WTC11 (cell line): ENCODE results near the gene SMIM1. TPM values are rescaled to one million over a fixed set of nuclear protein-coding genes. Genes with fewer than 3 reads are reported as not detected.

Source experiments
- ATAC-seq: fragments of 200-7000 bp; cut with Tn5 transposase; 2 replicates; pipeline ENCODE4 v1.10.0; 2021; ENCODE audit warnings: mild to moderate bottlenecking, moderate library complexity
- CTCF ChIA-PET: fragments of 300-600 bp; sonication (Branson Sonifier 250); formaldehyde crosslinking; loops from one replicate; lab custom pipeline; 2021; ENCODE audit warnings: antibody characterized with exemption; lab: Charles Lee
- POLR2A ChIA-PET: fragments of 350-600 bp; sonication (Branson Sonifier 250); formaldehyde crosslinking; loops from one replicate; lab custom pipeline; 2021; ENCODE audit warnings: antibody characterized with exemption; lab: Charles Lee
- DNase-seq: peaks from one replicate; pipeline ENCODE4 v3.0.0; 2021; ENCODE audit warnings: low spot score
- H3K27ac Mint-ChIP-seq: 2 replicates; pipeline ENCODE4 v1.8.0; 2021; ENCODE audit warnings: mixed read lengths
- H3K27me3 Mint-ChIP-seq: 2 replicates; pipeline ENCODE4 v1.8.0; 2021; ENCODE audit warnings: low read depth, mild to moderate bottlenecking, moderate library complexity, mixed read lengths
- H3K36me3 Mint-ChIP-seq: 2 replicates; pipeline ENCODE4 v1.8.0; 2021; ENCODE audit warnings: mixed read lengths
- H3K4me1 Mint-ChIP-seq: 2 replicates; pipeline ENCODE4 v1.8.0; 2022; ENCODE audit warnings: mixed read lengths
- H3K4me3 Mint-ChIP-seq: 2 replicates; pipeline ENCODE4 v1.8.0; 2021; ENCODE audit warnings: mild to moderate bottlenecking, moderate library complexity, mixed read lengths
- H3K9me3 Mint-ChIP-seq: 2 replicates; pipeline ENCODE4 v1.8.0; 2021; ENCODE audit warnings: mixed read lengths
- AFF4 ChIP-seq: sonication (generic); formaldehyde crosslinking; IDR thresholded peaks from 2 replicates; pipeline ENCODE4 v1.8.1; 2023; ENCODE audit warnings: mild to moderate bottlenecking, missing genetic modification reagents, borderline replicate concordance
- ATF1 ChIP-seq: sonication (generic); formaldehyde crosslinking; IDR thresholded peaks from 2 replicates; pipeline ENCODE4 v1.8.1; 2023; ENCODE audit warnings: mild to moderate bottlenecking, moderate library complexity, missing genetic modification reagents
- CTCF ChIP-seq: fragments of 200-600 bp; IDR thresholded peaks from 2 replicates; pipeline ENCODE4 v1.8.0; 2022; ENCODE audit warnings: antibody characterized with exemption
- ERG ChIP-seq: fragments of 250-450 bp; sonication (Bioruptor Pico); IDR thresholded peaks from 2 replicates; pipeline ENCODE4 v1.8.0; 2021; ENCODE audit warnings: mild to moderate bottlenecking
- ETV6 ChIP-seq: sonication (generic); formaldehyde crosslinking; IDR thresholded peaks from 2 replicates; pipeline ENCODE4 v1.8.1; 2022; ENCODE audit warnings: mild to moderate bottlenecking, missing genetic modification reagents
- FOXP4 ChIP-seq: sonication (generic); formaldehyde crosslinking; IDR thresholded peaks from 2 replicates; pipeline ENCODE4 v1.8.0; 2022; ENCODE audit warnings: mild to moderate bottlenecking, missing genetic modification reagents
- HMGXB4 ChIP-seq: sonication (generic); formaldehyde crosslinking; IDR thresholded peaks from 2 replicates; pipeline ENCODE4 v1.8.1; 2023; ENCODE audit warnings: mild to moderate bottlenecking, moderate library complexity, missing genetic modification reagents
- IRF1 ChIP-seq: sonication (generic); formaldehyde crosslinking; IDR thresholded peaks from 2 replicates; pipeline ENCODE4 v1.8.0; 2023; ENCODE audit warnings: missing genetic modification reagents
- MAX ChIP-seq: sonication (generic); formaldehyde crosslinking; IDR thresholded peaks from 2 replicates; pipeline ENCODE4 v1.8.0; 2022; ENCODE audit warnings: mild to moderate bottlenecking, missing genetic modification reagents
- TEAD1 ChIP-seq: sonication (generic); formaldehyde crosslinking; IDR thresholded peaks from 2 replicates; pipeline ENCODE4 v1.8.0; 2022; ENCODE audit warnings: mild to moderate bottlenecking, missing genetic modification reagents
- USF2 ChIP-seq: sonication (generic); formaldehyde crosslinking; IDR thresholded peaks from 2 replicates; pipeline ENCODE4 v1.8.1; 2023; ENCODE audit warnings: mild to moderate bottlenecking, missing genetic modification reagents, moderate library complexity
- ZBTB43 ChIP-seq: sonication (generic); formaldehyde crosslinking; IDR thresholded peaks from 2 replicates; pipeline ENCODE4 v1.8.1; 2023; ENCODE audit warnings: mild to moderate bottlenecking, missing genetic modification reagents
- ZMAT4 ChIP-seq: fragments of 250-450 bp; sonication (Bioruptor Pico); IDR thresholded peaks from 2 replicates; pipeline ENCODE4 v1.9.0; 2021; ENCODE audit warnings: mild to moderate bottlenecking
- ZNF219 ChIP-seq: sonication (generic); formaldehyde crosslinking; IDR thresholded peaks from 2 replicates; pipeline ENCODE4 v1.8.0; 2023; ENCODE audit warnings: missing genetic modification reagents, mild to moderate bottlenecking, borderline replicate concordance
- total RNA-seq: library from RNA; stranded (reverse); gene quantifications from 3 replicates; pipeline ENCODE4 v1.2.3, GENCODE V29; 2021

The SMIM1 gene
- total RNA-seq, 1 experiment from 2014 or later: 10.2 TPM

- TF ChIP-seq AFF4 (CRISPR knock-in tag) (no peak), USF2 (no peak), IRF1 (CRISPR knock-in tag) (no peak), ETV6 (CRISPR knock-in tag) (no peak), ZMAT4 (CRISPR knock-in tag) (no peak), ERG (no peak), ZNF219 (CRISPR knock-in tag) (no peak), FOXP4 (CRISPR knock-in tag) (no peak), CTCF (no peak)
- CTCF ChIA-PET: interaction anchor here (1.0 to 2.7 kb wide), 4 partner anchors 8 to 241 kb away, joined by 3 to 31 read pairs (median 4); no protein-coding TSS in a partner anchor
These were observed 40.7 kb upstream of the SMIM1 start for GRCh38 chr1:3731583-3732433.

GRCh38 chr1:3732434-3733093 lies 40.0 kb upstream of the SMIM1 start:
- ChIA-PET CTCF (interaction anchor here (1.0 to 2.7 kb wide), 5 partner anchors 8 to 242 kb away, joined by 3 to 31 read pairs (median 3); no protein-coding TSS in a partner anchor), POLR2A (interaction anchor here (1.1 kb wide), 1 partner anchor 37 kb away, joined by 4 read pairs; no protein-coding TSS in a partner anchor)
- Mint-ChIP-seq H3K4me3 (peak overlapping the region; percentile 36), H3K4me1 (peaks cover 10% of the 10 kb centered on the region; the same call in 1 of the 2 replicates), H3K27ac (no peak overlapping the region), H3K36me3 (peaks cover 14% of the 10 kb centered on the region), H3K27me3 (no peaks in the 10 kb centered on the region), H3K9me3 (no peaks in the 10 kb centered on the region)
- ATAC-seq (peak; percentile 63), DNase-seq (peak; percentile 66)
- no peak for TF ChIP-seq ZBTB43 (CRISPR knock-in tag)
- TF ChIP-seq ATF1: peak; percentile 49; the same call in 1 of the 2 replicates
- TF ChIP-seq HMGXB4 (CRISPR knock-in tag): peak; percentile 48; the same call in 1 of the 2 replicates
- 0 out of 2 replicates have a peak, but pooled peaks have one; percentile 23 for TF ChIP-seq TEAD1 (CRISPR knock-in tag)
- 0 out of 2 replicates have a peak, but pooled peaks have one; percentile 7 for TF ChIP-seq MAX

More at GRCh38 chr1:3731583-3732433, 40.7 kb upstream of the SMIM1 start:
- DNase-seq (no peak), ATAC-seq (no peak)
- H3K27ac Mint-ChIP-seq: no peak overlapping the region
- H3K27me3 Mint-ChIP-seq: no peaks in the 10 kb centered on the region
- peaks cover 6% of the 10 kb centered on the region for H3K36me3 Mint-ChIP-seq
- peaks cover 10% of the 10 kb centered on the region; the same call in 1 of the 2 replicates for H3K4me1 Mint-ChIP-seq
- POLR2A ChIA-PET: interaction anchor here (0.9 to 1.1 kb wide), 2 partner anchors 11 to 36 kb away, joined by 3 to 4 read pairs; no protein-coding TSS in a partner anchor
- H3K9me3 Mint-ChIP-seq: no peaks in the 10 kb centered on the region
- no peak overlapping the region for H3K4me3 Mint-ChIP-seq
